HEK293 (cell line): ENCODE results near the gene RBCK1.

Experiments
- BCL6B ChIP-seq: fragments of 450-650 bp; formaldehyde crosslinking; IDR thresholded peaks from 2 replicates; pipeline ENCODE4 v1.5.1; 2017; ENCODE audit warnings: missing biosample characterization, missing genetic modification characterization
- GLI2 ChIP-seq: fragments of 450-650 bp; formaldehyde crosslinking; IDR thresholded peaks from 2 replicates; pipeline ENCODE4; 2017; ENCODE audit warnings: missing biosample characterization, missing genetic modification characterization, low read depth, borderline replicate concordance
- HOXA7 ChIP-seq: sonication (generic); formaldehyde crosslinking; IDR thresholded peaks from 2 replicates; pipeline ENCODE4 v1.8.1; 2022; ENCODE audit warnings: missing genetic modification reagents, borderline replicate concordance
- INSM2 ChIP-seq: fragments of 450-650 bp; formaldehyde crosslinking; IDR thresholded peaks from 2 replicates; pipeline ENCODE4 v1.5.1; 2016; ENCODE audit warnings: missing biosample characterization, missing genetic modification characterization
- KLF9 ChIP-seq: fragments of 450-650 bp; formaldehyde crosslinking; IDR thresholded peaks from 2 replicates; pipeline ENCODE4 v1.5.1; 2016; ENCODE audit warnings: missing biosample characterization, missing genetic modification characterization, low read depth
- PATZ1 ChIP-seq: fragments of 450-650 bp; formaldehyde crosslinking; IDR thresholded peaks from 2 replicates; pipeline ENCODE4 v1.5.1; 2016; ENCODE audit warnings: missing biosample characterization, missing genetic modification characterization
- PRDM1 ChIP-seq: fragments of 450-650 bp; formaldehyde crosslinking; IDR thresholded peaks from 2 replicates; pipeline ENCODE4; 2016; ENCODE audit warnings: missing biosample characterization, missing genetic modification characterization
- PRDM6 ChIP-seq: fragments of 450-650 bp; formaldehyde crosslinking; IDR thresholded peaks from 2 replicates; pipeline ENCODE4 v1.5.1; 2017; ENCODE audit warnings: missing biosample characterization, missing genetic modification characterization
- TCF7L2 ChIP-seq: IDR thresholded peaks from 2 replicates; pipeline ENCODE4 v1.6.1; 2011; ENCODE audit warnings: low read depth, mild to moderate bottlenecking, inconsistent platforms, low read length, moderate library complexity, borderline replicate concordance
- TRIM28 ChIP-seq: IDR thresholded peaks from 2 replicates; pipeline ENCODE4 v1.6.1; 2011; ENCODE audit warnings: low read length, control low read depth, borderline replicate concordance
- TSHZ1 ChIP-seq: fragments of 450-650 bp; formaldehyde crosslinking; IDR thresholded peaks from 2 replicates; pipeline ENCODE4 v1.5.1; 2016; ENCODE audit warnings: missing biosample characterization, missing genetic modification characterization, borderline replicate concordance
- YY2 ChIP-seq: fragments of 450-650 bp; formaldehyde crosslinking; IDR thresholded peaks from 2 replicates; pipeline ENCODE4 v1.5.1; 2016; ENCODE audit warnings: missing biosample characterization, missing genetic modification characterization
- ZBTB26 ChIP-seq: fragments of 450-650 bp; formaldehyde crosslinking; optimal IDR thresholded peaks from 2 replicates; pipeline ENCODE3; 2016; ENCODE audit warnings: missing biosample characterization, mild to moderate bottlenecking, missing genetic modification characterization
- ZFP3 ChIP-seq: fragments of 450-650 bp; formaldehyde crosslinking; IDR thresholded peaks from 2 replicates; pipeline ENCODE4 v1.5.1; 2016; ENCODE audit warnings: low read depth, missing biosample characterization, missing genetic modification characterization
- ZNF157 ChIP-seq: fragments of 450-650 bp; formaldehyde crosslinking; IDR thresholded peaks from 2 replicates; pipeline ENCODE4 v1.5.1; 2016; ENCODE audit warnings: missing biosample characterization, missing genetic modification characterization
- ZNF184 ChIP-seq: fragments of 450-650 bp; IDR thresholded peaks from 2 replicates; pipeline ENCODE4 v1.5.1; 2018; ENCODE audit warnings: missing biosample characterization, mild to moderate bottlenecking, missing genetic modification characterization
- ZNF24 ChIP-seq: fragments of 450-650 bp; formaldehyde crosslinking; IDR thresholded peaks from 2 replicates; pipeline ENCODE4 v1.5.1; 2016; ENCODE audit warnings: missing biosample characterization, missing genetic modification characterization
- ZNF350 ChIP-seq: fragments of 450-650 bp; formaldehyde crosslinking; IDR thresholded peaks from 2 replicates; pipeline ENCODE4 v1.5.0; 2017; ENCODE audit warnings: missing biosample characterization, mild to moderate bottlenecking, missing genetic modification characterization
- ZNF449 ChIP-seq: fragments of 450-650 bp; formaldehyde crosslinking; IDR thresholded peaks from 2 replicates; pipeline ENCODE4 v1.5.1; 2017; ENCODE audit warnings: missing biosample characterization, mild to moderate bottlenecking, missing genetic modification characterization, moderate library complexity
- ZNF514 ChIP-seq: fragments of 450-650 bp; formaldehyde crosslinking; IDR thresholded peaks from 2 replicates; pipeline ENCODE4 v1.5.1; 2016; ENCODE audit warnings: missing biosample characterization, missing genetic modification characterization
- ZNF521 ChIP-seq: fragments of 450-650 bp; formaldehyde crosslinking; IDR thresholded peaks from 2 replicates; pipeline ENCODE4 v1.5.1; 2017; ENCODE audit warnings: missing biosample characterization, mild to moderate bottlenecking, missing genetic modification characterization
- ZNF580 ChIP-seq: fragments of 450-650 bp; formaldehyde crosslinking; IDR thresholded peaks from 2 replicates; pipeline ENCODE4 v1.5.1; 2016; ENCODE audit warnings: missing biosample characterization, missing genetic modification characterization
- ZNF621 ChIP-seq: fragments of 450-650 bp; formaldehyde crosslinking; IDR thresholded peaks from 2 replicates; pipeline ENCODE4 v1.5.1; 2017; ENCODE audit warnings: missing biosample characterization, missing genetic modification characterization
- ZNF677 ChIP-seq: fragments of 450-650 bp; IDR thresholded peaks from 2 replicates; pipeline ENCODE4 v1.5.0; 2018; ENCODE audit warnings: missing biosample characterization, mild to moderate bottlenecking, missing genetic modification characterization, moderate library complexity
- ZNF768 ChIP-seq: fragments of 450-650 bp; formaldehyde crosslinking; IDR thresholded peaks from 2 replicates; pipeline ENCODE4 v1.5.1; 2018; ENCODE audit warnings: missing biosample characterization, mild to moderate bottlenecking, missing genetic modification characterization
- ZNF785 ChIP-seq: fragments of 450-650 bp; formaldehyde crosslinking; IDR thresholded peaks from 2 replicates; pipeline ENCODE4 v1.5.1; 2016; ENCODE audit warnings: missing biosample characterization, missing genetic modification characterization

The RBCK1 gene

GRCh38 chr20:407953-408842 is at the start of gene RBCK1 (continued):
- TF ChIP-seq TRIM28 (no peak), GLI2 (no peak), ZNF184 (tag by site-specific recombination) (no peak), ZNF521 (tag by site-specific recombination) (no peak), ZNF514 (no peak), ZNF449 (no peak), YY2 (tag by site-specific recombination) (no peak), ZNF350 (no peak), PATZ1 (tag by site-specific recombination) (peak; percentile 85), ZNF157 (tag by site-specific recombination) (no peak), ZNF24 (tag by site-specific recombination) (no peak), ZFP3 (tag by site-specific recombination) (no peak), ZNF621 (tag by site-specific recombination) (no peak), ZBTB26 (peak; percentile 43), PRDM6 (tag by site-specific recombination) (no peak), PRDM1 (peak; percentile 74), ZNF580 (tag by site-specific recombination) (no peak), ZNF785 (no peak), TSHZ1 (no peak), KLF9 (peak; percentile 74), ZNF768 (tag by site-specific recombination) (no peak), BCL6B (no peak), INSM2 (tag by site-specific recombination) (no peak), ZNF677 (tag by site-specific recombination) (no peak), TCF7L2 (no peak), HOXA7 (CRISPR knock-in tag) (no peak)
